ENCODE data around the gene TFCP2L1.

The TFCP2L1 gene

DNA sequence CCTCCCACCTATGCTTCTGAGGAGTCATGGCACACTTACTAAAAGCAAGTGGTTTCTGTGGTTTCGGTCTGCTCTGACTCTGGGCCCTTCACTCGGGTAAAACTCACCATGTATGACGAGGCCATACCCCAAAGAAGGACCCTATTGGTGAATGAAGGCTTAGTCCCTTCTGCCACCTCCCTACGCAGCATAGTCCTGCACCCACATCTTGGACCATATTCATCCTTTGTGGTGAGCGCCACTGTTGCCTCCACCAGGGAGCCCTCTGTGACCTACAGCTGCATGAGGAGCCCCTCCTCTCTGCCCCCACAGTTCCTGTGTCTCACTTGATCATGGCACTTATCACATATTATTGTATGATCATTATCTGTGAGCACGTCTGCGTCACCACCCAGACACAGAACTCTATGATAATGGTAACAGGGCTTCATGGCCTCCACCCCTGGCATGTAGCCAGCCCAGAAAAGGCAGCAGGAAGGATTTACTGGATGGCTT is 113.3 kb downstream of the TFCP2L1 start:
- DNase-seq (ENCODE audit: low spot score), result no peak

DNA sequence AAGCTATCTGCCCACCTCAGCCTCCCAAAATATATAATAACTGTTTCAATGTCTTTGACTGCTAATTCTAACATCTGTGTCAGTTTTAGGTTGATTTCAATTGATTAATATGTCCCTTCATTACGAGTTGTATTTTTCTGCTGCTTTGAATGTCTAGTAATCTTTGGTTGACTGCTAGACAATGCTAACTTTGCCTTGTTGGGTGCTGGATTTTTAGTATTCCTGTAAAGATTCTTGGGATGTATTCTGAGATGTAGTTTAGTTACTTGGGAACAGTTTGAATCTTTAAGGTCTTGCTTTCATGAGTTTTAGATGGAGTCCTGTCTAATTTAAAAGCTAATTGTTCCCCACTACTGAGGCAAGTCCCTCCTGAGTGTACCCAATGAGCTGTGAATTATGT is 114.4 kb downstream of the TFCP2L1 start:
- DNase-seq (ENCODE audit: low spot score), result no peak

DNA sequence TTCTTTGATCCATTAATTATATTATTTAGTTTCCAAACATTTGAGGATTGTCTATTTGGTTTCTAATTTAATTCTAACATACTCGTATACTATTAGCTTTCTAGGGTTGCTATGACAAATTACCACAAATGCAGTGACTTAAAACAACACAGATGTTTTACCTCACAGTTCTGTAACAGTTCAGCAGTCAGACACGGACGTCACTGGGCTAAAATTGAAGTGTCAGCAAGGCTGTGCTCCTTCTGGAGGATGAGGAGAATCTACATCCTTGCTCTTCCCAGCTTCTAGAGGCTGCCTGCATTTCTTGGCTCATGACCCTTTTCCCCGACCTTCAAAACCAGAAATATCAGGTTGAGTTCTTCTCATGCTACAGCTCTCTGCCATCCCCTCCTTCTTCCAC is 117.6 kb downstream of the TFCP2L1 start:
- DNase-seq (ENCODE audit: low spot score), result no peak

Data from RKO (cell line).